SK-N-SH (cell line): Measurements from ENCODE around the gene CDH13. TPM values are rescaled to one million over a fixed set of nuclear protein-coding genes. Genes with fewer than 3 reads are reported as not detected.
A peak's percentile ranks its signal among the peaks of the same experiment; 100 is the strongest.

Experiments
- CTCF ChIA-PET: fragments of 300-600, 350-600 bp; formaldehyde crosslinking; extraction: SDS; loops from one replicate; lab custom pipeline; 2021; lab: Yijun Ruan, JAX
- POLR2A ChIA-PET: fragments of 350-600 bp; sonication (Branson Sonifier 250); formaldehyde crosslinking; extraction: SDS; loops from one replicate; lab custom pipeline; 2020; ENCODE audit warnings: antibody characterized with exemption, inconsistent platforms; lab: Yijun Ruan, JAX
- DNase-seq: peaks from one replicate; pipeline ENCODE4 v3.0.0; 2012
- H2AFZ ChIP-seq: fragments of 200-600 bp; sonication (generic); 2 replicates; pipeline ENCODE4 v1.8.1; 2016; ENCODE audit warnings: antibody characterized with exemption, mild to moderate bottlenecking, low read depth
- H3F3A ChIP-seq: fragments of 200-600 bp; sonication (generic); replicated peaks from 2 replicates; pipeline ENCODE3; 2016; ENCODE audit warnings: antibody characterized with exemption, mild to moderate bottlenecking; ENCODE audit not compliant: insufficient read depth
- H3K27ac ChIP-seq, 2 experiments: fragments of 200-500 bp in 1 of 2; fragments of 200-600 bp in 1 of 2; sonication (Bioruptor generic) in 1 of 2; sonication (generic), shearing (Covaris generic) in 1 of 2; 2 replicates each; pipeline versions ENCODE4 v1.5.1 to v1.6.1; 2014 to 2016; ENCODE audit warnings: low read depth in 2 of 2, inconsistent platforms in 1 of 2, low read length in 1 of 2, mild to moderate bottlenecking in 1 of 2, mixed read lengths in 1 of 2
- H3K27me3 ChIP-seq: fragments of 200-600 bp; sonication (generic), shearing (Covaris generic); 2 replicates; pipeline ENCODE4 v1.6.1; 2016; ENCODE audit warnings: mixed run types; ENCODE audit not compliant: insufficient read depth
- H3K36me3 ChIP-seq, 2 experiments: fragments of 200-500 bp in 1 of 2; fragments of 200-600 bp in 1 of 2; sonication (Bioruptor generic) in 1 of 2; sonication (generic) in 1 of 2; replicated peaks in 1 of 2; 2 replicates each; pipeline versions ENCODE3 to v1.5.1; 2014 to 2016; ENCODE audit warnings: low read length in 1 of 2, mild to moderate bottlenecking in 1 of 2; ENCODE audit not compliant: insufficient read depth in 2 of 2, control insufficient read depth in 1 of 2
- H3K4me1 ChIP-seq, 2 experiments: fragments of 200-500 bp in 1 of 2; fragments of 200-600 bp in 1 of 2; sonication (Bioruptor generic) in 1 of 2; sonication (generic), shearing (Covaris generic) in 1 of 2; 2 replicates each; pipeline versions ENCODE4 v1.5.1 to v1.6.1; 2014 to 2016; ENCODE audit warnings: low read depth in 1 of 2, low read length in 1 of 2, mixed run types in 1 of 2; ENCODE audit not compliant: insufficient read depth in 2 of 2, control insufficient read depth in 1 of 2
- H3K4me2 ChIP-seq: fragments of 200-600 bp; sonication (generic), shearing (Covaris generic); 2 replicates; pipeline ENCODE4 v1.6.1; 2017; ENCODE audit warnings: mixed run types
- H3K4me3 ChIP-seq, 2 experiments: fragments of 200-500 bp in 1 of 2; fragments of 200-600 bp in 1 of 2; sonication (Bioruptor generic) in 1 of 2; sonication (generic), shearing (Covaris generic) in 1 of 2; 2 replicates each; pipeline versions ENCODE4 v1.5.1 to v1.8.1; 2014 to 2016; ENCODE audit warnings: low read depth in 2 of 2, inconsistent platforms in 1 of 2, low read length in 1 of 2, mild to moderate bottlenecking in 1 of 2, mixed read lengths in 1 of 2, moderate library complexity in 1 of 2
- H3K79me2 ChIP-seq: fragments of 200-600 bp; sonication (generic); 2 replicates; pipeline ENCODE4 v1.8.1; 2017; ENCODE audit warnings: mild to moderate bottlenecking; ENCODE audit not compliant: insufficient read depth
- H3K9ac ChIP-seq: fragments of 200-600 bp; sonication (generic); 2 replicates; pipeline ENCODE4 v1.6.1; 2017; ENCODE audit warnings: mixed run types
- H3K9me2 ChIP-seq: fragments of 200-600 bp; sonication (generic); 2 replicates; pipeline ENCODE4 v1.6.1; 2017; ENCODE audit warnings: mixed run types
- H3K9me3 ChIP-seq: fragments of 200-600 bp; sonication (generic); 2 replicates; pipeline ENCODE4 v1.6.1; 2017; ENCODE audit warnings: mixed run types, mild to moderate bottlenecking, moderate library complexity
- H4K20me1 ChIP-seq: fragments of 200-600 bp; sonication (generic); 2 replicates; pipeline ENCODE4 v1.6.1; 2017; ENCODE audit warnings: mild to moderate bottlenecking, mixed run types; ENCODE audit not compliant: insufficient read depth
- ELF1 ChIP-seq: IDR thresholded peaks from 2 replicates; pipeline ENCODE4 v1.4.0; 2012
- EP300 ChIP-seq, 2 experiments: IDR thresholded peaks; 2 replicates each; pipeline versions ENCODE4 v1.4.0 to v1.6.1; 2012; ENCODE audit warnings: borderline replicate concordance in 1 of 2, low read depth in 1 of 2, low read length in 1 of 2
- GABPA ChIP-seq: IDR thresholded peaks from 2 replicates; pipeline ENCODE4 v1.4.0; 2012; ENCODE audit warnings: low read depth, mild to moderate bottlenecking
- JUND ChIP-seq: IDR thresholded peaks from 2 replicates; pipeline ENCODE4 v1.4.0; 2012
- MAX ChIP-seq: IDR thresholded peaks from 2 replicates; pipeline ENCODE4 v1.4.0; 2012; ENCODE audit warnings: low read depth
- MEF2A ChIP-seq: IDR thresholded peaks from 2 replicates; pipeline ENCODE4 v1.4.0; 2012; ENCODE audit warnings: low read depth, borderline replicate concordance
- MXI1 ChIP-seq: IDR thresholded peaks from 2 replicates; pipeline ENCODE4 v1.6.1; 2012; ENCODE audit warnings: mild to moderate bottlenecking, low read depth, low read length, improper control_type of control experiment
- NFIC ChIP-seq: IDR thresholded peaks from 2 replicates; pipeline ENCODE4 v1.4.0; 2012; ENCODE audit warnings: borderline replicate concordance
- RXRA ChIP-seq: IDR thresholded peaks from 2 replicates; pipeline ENCODE4 v1.4.0; 2012; ENCODE audit warnings: low read depth, mild to moderate bottlenecking, borderline replicate concordance
- SIN3A ChIP-seq: IDR thresholded peaks from 2 replicates; pipeline ENCODE4 v1.6.1; 2012; ENCODE audit warnings: low read depth, mild to moderate bottlenecking, low read length, moderate library complexity, borderline replicate concordance
- TAF1 ChIP-seq: IDR thresholded peaks from 2 replicates; pipeline ENCODE4 v1.6.1; 2012; ENCODE audit warnings: low read depth, mild to moderate bottlenecking, low read length, moderate library complexity, borderline replicate concordance
- WGBS: methylation state at CpG from one replicate; pipeline ENCODE4 v1.1.6; 2017; ENCODE audit warnings: low lambda C conversion rate; 5-methylcytosine and 5-hydroxymethylcytosine counted together
- polyA plus RNA-seq, 3 experiments: library from polyadenylated mRNA; depleted of rRNA; stranded (reverse); fragments of >200 nt; gene quantifications; 2 replicates each; pipeline ENCODE4 v1.2.3, GENCODE V29; 2012
- TF ChIP-seq, protein P1 (sequence below): IDR thresholded peaks from 2 replicates; pipeline ENCODE4 v1.4.0; 2012; ENCODE audit warnings: low read depth, borderline replicate concordance
- TF ChIP-seq, protein P2 (sequence below): IDR thresholded peaks from 2 replicates; pipeline ENCODE4; 2012

Gene CDH13
- polyA plus RNA-seq, 1 of the 3 experiments (the other 2 are of a cell fraction) = 93.0 TPM

- Histone ChIP-seq H3K79me2 (no peaks in the 10 kb centered on the region; the same call in 1 of the 2 replicates), H3K36me3 (no peaks in the 10 kb centered on the region), H3K9me2 (no peaks in the 10 kb centered on the region), H3K27me3 (no peaks in the 10 kb centered on the region), H3K4me3 (no peak overlapping the region), H3F3A (peaks cover 3% of the 10 kb centered on the region), H3K27ac (no peak overlapping the region), H3K4me1 (0 out of 4 replicates have a peak, but pooled peaks cover 0 to 7% of the 10 kb centered on the region in 2 experiments), H4K20me1 (no peaks in the 10 kb centered on the region), H3K9ac (no peak overlapping the region), H3K9me3 (no peaks in the 10 kb centered on the region), H3K4me2 (no peak overlapping the region), H2AFZ (no peak overlapping the region)
- no peak for DNase-seq
- CTCF ChIA-PET = no interaction called here
- POLR2A ChIA-PET = no interaction called here
- WGBS = 27% methylated on average over 2 of the region's 2 CpGs
- TF ChIP-seq RXRA (no peak), GABPA (no peak), MAX (no peak), NFIC (no peak), ELF1 (no peak), EP300 (IDR thresholded peaks at IDR 0.05; ENCODE audit: borderline replicate concordance in 1 of 2, low read depth in 1 of 2, low read length in 1 of 2) (no peak), SIN3A (no peak), TAF1 (no peak)
- TF ChIP-seq, protein P1, sequence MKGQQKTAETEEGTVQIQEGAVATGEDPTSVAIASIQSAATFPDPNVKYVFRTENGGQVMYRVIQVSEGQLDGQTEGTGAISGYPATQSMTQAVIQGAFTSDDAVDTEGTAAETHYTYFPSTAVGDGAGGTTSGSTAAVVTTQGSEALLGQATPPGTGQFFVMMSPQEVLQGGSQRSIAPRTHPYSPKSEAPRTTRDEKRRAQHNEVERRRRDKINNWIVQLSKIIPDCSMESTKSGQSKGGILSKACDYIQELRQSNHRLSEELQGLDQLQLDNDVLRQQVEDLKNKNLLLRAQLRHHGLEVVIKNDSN = no peak
- TF ChIP-seq, protein P2, sequence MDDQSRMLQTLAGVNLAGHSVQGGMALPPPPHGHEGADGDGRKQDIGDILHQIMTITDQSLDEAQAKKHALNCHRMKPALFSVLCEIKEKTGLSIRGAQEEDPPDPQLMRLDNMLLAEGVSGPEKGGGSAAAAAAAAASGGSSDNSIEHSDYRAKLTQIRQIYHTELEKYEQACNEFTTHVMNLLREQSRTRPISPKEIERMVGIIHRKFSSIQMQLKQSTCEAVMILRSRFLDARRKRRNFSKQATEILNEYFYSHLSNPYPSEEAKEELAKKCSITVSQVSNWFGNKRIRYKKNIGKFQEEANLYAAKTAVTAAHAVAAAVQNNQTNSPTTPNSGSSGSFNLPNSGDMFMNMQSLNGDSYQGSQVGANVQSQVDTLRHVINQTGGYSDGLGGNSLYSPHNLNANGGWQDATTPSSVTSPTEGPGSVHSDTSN = no peak
These were observed 326.7 kb downstream of the CDH13 start for GRCh38 chr16:82953517-82953916.

GRCh38 chr16:82954224-82954929 lies 327.6 kb downstream of the CDH13 start:
- H3K9me3 ChIP-seq = no peaks in the 10 kb centered on the region
- H3F3A ChIP-seq = peaks cover 3% of the 10 kb centered on the region
- no peak overlapping the region for H3K4me2 ChIP-seq
- H4K20me1 ChIP-seq = no peaks in the 10 kb centered on the region
- 32% methylated on average over 8 of the region's 8 CpGs for WGBS
- peak overlapping the region; percentile 53; the same call in 1 of the 2 replicates for H2AFZ ChIP-seq
- no peaks in the 10 kb centered on the region for H3K36me3 ChIP-seq
- H3K27me3 ChIP-seq = no peaks in the 10 kb centered on the region
- H3K4me3 ChIP-seq = no peak overlapping the region
- TF ChIP-seq RXRA = no peak
- TF ChIP-seq, protein P1 = no peak
- TF ChIP-seq JUND = no peak
- no peak for TF ChIP-seq MAX
- TF ChIP-seq NFIC = no peak
- TF ChIP-seq TAF1 = no peak
- TF ChIP-seq MEF2A = no peak
- no peak for TF ChIP-seq EP300 (IDR thresholded peaks at IDR 0.05; ENCODE audit: borderline replicate concordance in 1 of 2, low read depth in 1 of 2, low read length in 1 of 2)
- no peak for TF ChIP-seq MXI1
- TF ChIP-seq, all 33 proteins: peak for 0
- Histone ChIP-seq H3K9ac (no peak overlapping the region), H3K79me2 (no peaks in the 10 kb centered on the region; the same call in 1 of the 2 replicates), H3K4me1 (0 out of 4 replicates have a peak, but pooled peaks cover 0 to 7% of the 10 kb centered on the region in 2 experiments), H3K9me2 (no peaks in the 10 kb centered on the region), H3K27ac (peak overlapping the region in 1 of 2 experiments; percentile 47; a peak in 2 of 4 replicates)
- no peak for DNase-seq
- CTCF ChIA-PET = no interaction called here
- POLR2A ChIA-PET = no interaction called here
